ENCODE results near the gene TOPBP1.

DNA sequence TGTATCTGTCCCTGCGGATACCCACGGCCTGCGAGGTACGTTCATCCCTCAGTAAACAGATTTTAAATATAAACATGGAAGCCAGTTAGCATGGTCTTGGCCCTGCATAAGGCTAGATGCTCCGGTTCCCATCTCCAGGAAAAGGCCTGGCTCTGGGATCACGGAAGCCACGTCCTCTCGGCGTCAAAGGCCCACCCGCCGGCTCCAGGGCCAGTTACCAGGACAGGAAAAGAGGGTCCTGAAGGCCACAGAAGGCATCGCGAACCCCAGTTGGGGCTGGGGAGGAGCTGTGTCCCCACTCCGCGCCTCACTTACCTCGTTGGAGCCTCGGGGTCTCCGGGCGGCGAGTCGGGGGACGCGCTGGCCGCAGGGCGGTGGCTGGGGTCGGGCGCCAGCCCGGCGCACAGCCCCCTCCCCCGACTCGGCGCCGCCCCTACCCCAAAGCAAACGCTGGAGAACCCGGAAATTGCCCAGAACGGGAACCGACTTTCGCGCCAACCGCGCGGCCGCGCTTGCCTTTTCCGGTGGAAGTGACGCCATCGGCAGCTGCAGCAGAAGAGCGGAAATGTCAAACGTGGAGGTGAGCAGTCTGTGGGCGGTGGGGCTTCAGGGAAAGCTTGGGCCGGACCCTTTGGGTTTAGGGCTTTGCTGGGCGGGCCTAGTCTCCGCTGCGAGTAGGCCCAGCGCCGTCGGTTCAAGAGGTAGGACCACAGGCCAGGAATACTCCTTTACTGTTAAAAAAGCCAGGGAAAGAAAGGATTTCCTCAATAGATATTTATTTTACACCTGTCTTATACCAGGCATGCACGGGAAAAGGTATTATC is at the start of gene TOPBP1:
- TF ChIP-seq POLR2A (IDR thresholded peaks at IDR 0.05; ENCODE audit: low read depth, low read length) (peak; percentile 44; the same call in 1 of the 2 replicates), CHD1 (IDR thresholded peaks at IDR 0.05; ENCODE audit: low read depth, low read length) (no peak), CEBPB (IDR thresholded peaks at IDR 0.05; ENCODE audit: low read depth, low read length) (no peak), RFX5 (IDR thresholded peaks at IDR 0.05; ENCODE audit: low read depth, low read length) (no peak), RAD21 (IDR thresholded peaks at IDR 0.05; ENCODE audit: low read length) (no peak), MAFK (IDR thresholded peaks at IDR 0.05; ENCODE audit: low read depth, low read length) (no peak), SMC3 (IDR thresholded peaks at IDR 0.05; ENCODE audit: low read depth, low read length) (no peak), RCOR1 (IDR thresholded peaks at IDR 0.05; ENCODE audit: insufficient replicate concordance, low read length) (no peak), MXI1 (IDR thresholded peaks at IDR 0.05; ENCODE audit: borderline replicate concordance, low read depth, low read length) (0 out of 2 replicates have a peak, but pooled peaks have one; percentile 21)
- TF ChIP-seq, protein P1, sequence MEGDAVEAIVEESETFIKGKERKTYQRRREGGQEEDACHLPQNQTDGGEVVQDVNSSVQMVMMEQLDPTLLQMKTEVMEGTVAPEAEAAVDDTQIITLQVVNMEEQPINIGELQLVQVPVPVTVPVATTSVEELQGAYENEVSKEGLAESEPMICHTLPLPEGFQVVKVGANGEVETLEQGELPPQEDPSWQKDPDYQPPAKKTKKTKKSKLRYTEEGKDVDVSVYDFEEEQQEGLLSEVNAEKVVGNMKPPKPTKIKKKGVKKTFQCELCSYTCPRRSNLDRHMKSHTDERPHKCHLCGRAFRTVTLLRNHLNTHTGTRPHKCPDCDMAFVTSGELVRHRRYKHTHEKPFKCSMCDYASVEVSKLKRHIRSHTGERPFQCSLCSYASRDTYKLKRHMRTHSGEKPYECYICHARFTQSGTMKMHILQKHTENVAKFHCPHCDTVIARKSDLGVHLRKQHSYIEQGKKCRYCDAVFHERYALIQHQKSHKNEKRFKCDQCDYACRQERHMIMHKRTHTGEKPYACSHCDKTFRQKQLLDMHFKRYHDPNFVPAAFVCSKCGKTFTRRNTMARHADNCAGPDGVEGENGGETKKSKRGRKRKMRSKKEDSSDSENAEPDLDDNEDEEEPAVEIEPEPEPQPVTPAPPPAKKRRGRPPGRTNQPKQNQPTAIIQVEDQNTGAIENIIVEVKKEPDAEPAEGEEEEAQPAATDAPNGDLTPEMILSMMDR (conservative IDR thresholded peaks at IDR 0.05; ENCODE audit: low read depth, low read length), result no peak
- TF ChIP-seq, protein P2, sequence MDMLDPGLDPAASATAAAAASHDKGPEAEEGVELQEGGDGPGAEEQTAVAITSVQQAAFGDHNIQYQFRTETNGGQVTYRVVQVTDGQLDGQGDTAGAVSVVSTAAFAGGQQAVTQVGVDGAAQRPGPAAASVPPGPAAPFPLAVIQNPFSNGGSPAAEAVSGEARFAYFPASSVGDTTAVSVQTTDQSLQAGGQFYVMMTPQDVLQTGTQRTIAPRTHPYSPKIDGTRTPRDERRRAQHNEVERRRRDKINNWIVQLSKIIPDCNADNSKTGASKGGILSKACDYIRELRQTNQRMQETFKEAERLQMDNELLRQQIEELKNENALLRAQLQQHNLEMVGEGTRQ (IDR thresholded peaks at IDR 0.05; ENCODE audit: low read depth, low read length), result no peak
